CD4-positive, CD25-positive, alpha-beta regulatory T cell (primary cell): ENCODE data around the gene HSD17B7. TPM values are rescaled to one million over a fixed set of nuclear protein-coding genes. Genes with fewer than 3 reads are reported as not detected.
"Not testable (repeated sequence)": the region's sequence is repeated elsewhere in the genome, so short reads cannot be mapped to it uniquely, and the experiment has no call there.

Experiments
- ATAC-seq, 2 donors: fragments of 150-1000 bp; cut with Tn5 transposase; one replicate each; pipeline ENCODE4 v1.10.0; 2021; ENCODE audit warnings: low read depth in 2 of 2, moderate number of reproducible peaks in 2 of 2, moderate library complexity in 1 of 2
- DNase-seq, 3 donors: peaks; one replicate each; pipeline versions ENCODE4 v3.0.0 to v3.0.0-alpha.2; 2012 to 2022; ENCODE audit warnings: mixed read lengths in 1 of 3
- H3K27ac ChIP-seq: one replicate; pipeline ENCODE4 v1.7.0; 2013; ENCODE audit warnings: mild to moderate bottlenecking, low read length; ENCODE audit not compliant: insufficient read depth, poor library complexity, severe bottlenecking
- H3K27me3 ChIP-seq: one replicate; pipeline ENCODE4 v1.7.0; 2013; ENCODE audit warnings: low read length; ENCODE audit not compliant: control insufficient read depth, insufficient read depth
- H3K36me3 ChIP-seq: one replicate; pipeline ENCODE4 v1.7.0; 2013; ENCODE audit warnings: mild to moderate bottlenecking, low read length, moderate library complexity; ENCODE audit not compliant: control insufficient read depth, insufficient read depth
- H3K4me1 ChIP-seq: 2 replicates; pipeline ENCODE4 v1.7.0; 2013; ENCODE audit warnings: mild to moderate bottlenecking, low read length; ENCODE audit not compliant: insufficient read depth, control insufficient read depth, poor library complexity, severe bottlenecking
- H3K4me3 ChIP-seq: one replicate; pipeline ENCODE4 v1.7.0; 2013; ENCODE audit warnings: low read depth, mild to moderate bottlenecking, low read length, moderate library complexity
- H3K9me3 ChIP-seq, 2 experiments: 1 replicate in 1 of 2; 2 replicates in 1 of 2; pipeline ENCODE4 v1.7.0; 2013; ENCODE audit warnings: low read length in 2 of 2, mild to moderate bottlenecking in 1 of 2, moderate library complexity in 1 of 2; ENCODE audit not compliant: control insufficient read depth in 2 of 2
- H3K27ac Mint-ChIP-seq, 3 donors: one replicate each; pipeline ENCODE4 v1.8.0; 2020 to 2022; ENCODE audit warnings: mild to moderate bottlenecking in 3 of 3, mixed read lengths in 3 of 3, moderate library complexity in 2 of 3
- H3K27me3 Mint-ChIP-seq: one replicate; pipeline ENCODE4 v1.8.0; 2022; ENCODE audit warnings: mild to moderate bottlenecking, mixed read lengths
- H3K36me3 Mint-ChIP-seq: one replicate; pipeline ENCODE4 v1.8.0; 2020; ENCODE audit warnings: mixed read lengths
- H3K4me1 Mint-ChIP-seq, 4 donors: one replicate each; pipeline ENCODE4 v1.8.0; 2020 to 2022; ENCODE audit warnings: mixed read lengths in 4 of 4, mild to moderate bottlenecking in 1 of 4
- H3K4me3 Mint-ChIP-seq, 4 donors: one replicate each; pipeline ENCODE4 v1.8.0; 2020 to 2022; ENCODE audit warnings: mild to moderate bottlenecking in 4 of 4, mixed read lengths in 4 of 4, moderate library complexity in 3 of 4
- H3K9me3 Mint-ChIP-seq, 7 donors: one replicate each; pipeline ENCODE4 v1.8.0; 2020 to 2022; ENCODE audit warnings: mixed read lengths in 7 of 7, mild to moderate bottlenecking in 3 of 7, moderate library complexity in 2 of 7
- polyA plus RNA-seq, 4 donors: library from polyadenylated mRNA; unstranded; fragments of 300-500 nt; fragmentation: Illumina TruSeq; gene quantifications; one replicate each; pipeline ENCODE4 v1.2.3, GENCODE V29; 2021
- total RNA-seq: library from RNA; stranded (reverse); gene quantifications from one replicate; pipeline ENCODE4 v1.2.3, GENCODE V29; 2022

HSD17B7 gene
- total RNA-seq, result 19.3 TPM
- polyA plus RNA-seq, result 10 to 100 TPM; 21.2 to 23.6 (median 22.4) TPM

GRCh38 chr1:162790303-162790984, at the start of gene HSD17B7:
Gene HSD17B7 (plus strand): TSS chr1:162790702. CDS start chr1:162790801, 99 bp downstream.
- not testable (repeated sequence) for H3K27me3 Mint-ChIP-seq, H3K36me3 Mint-ChIP-seq, H3K9me3 ChIP-seq, H3K4me1 ChIP-seq, H3K36me3 ChIP-seq, H3K27me3 ChIP-seq, H3K9me3 Mint-ChIP-seq
- Mint-ChIP-seq H3K4me1 (peaks cover 0 to 18% (median 5%) of the 10 kb centered on the region in 4 donors), H3K27ac (peak within 1 kb of the TSS; percentile 91 to 98 (median 92)), H3K4me3 (peak within 1 kb of the TSS; percentile 90 to 98 (median 95))
- peak; percentile 79 to 80 (median 79) for DNase-seq
- peak within 1 kb of the TSS; percentile 83 for H3K4me3 ChIP-seq
- ATAC-seq, result peak; percentile 98
- peak within 1 kb of the TSS; percentile 81 for H3K27ac ChIP-seq

- no peak overlapping the region for H3K27ac Mint-ChIP-seq
- no peaks in the 10 kb centered on the region for H3K4me1 ChIP-seq
- H3K4me3 ChIP-seq, result no peak overlapping the region
- H3K9me3 Mint-ChIP-seq, result peaks cover 0 to 3% (median 0%) of the 10 kb centered on the region in 7 donors
- no peaks in the 10 kb centered on the region for H3K36me3 Mint-ChIP-seq
- H3K27me3 Mint-ChIP-seq, result no peaks in the 10 kb centered on the region
- no peaks in the 10 kb centered on the region for H3K27me3 ChIP-seq
- H3K9me3 ChIP-seq, result no peaks in the 10 kb centered on the region
- H3K4me3 Mint-ChIP-seq, result no peak overlapping the region
- ATAC-seq, result no peak
- no peaks in the 10 kb centered on the region for H3K36me3 ChIP-seq
- H3K27ac ChIP-seq, result no peak overlapping the region
- no peak for DNase-seq
- H3K4me1 Mint-ChIP-seq, result no peaks in the 10 kb centered on the region
Observed at GRCh38 chr1:162740755-162741154, 49.7 kb upstream of the HSD17B7 start.

- no peaks in the 10 kb centered on the region for H3K27me3 Mint-ChIP-seq
Observed at GRCh38 chr1:162741574-162741973, 48.9 kb upstream of the HSD17B7 start.

GRCh38 chr1:162746264-162746942, 44.1 kb upstream of the HSD17B7 start:
- not testable (repeated sequence) for H3K9me3 Mint-ChIP-seq, H3K27ac Mint-ChIP-seq, H3K36me3 Mint-ChIP-seq, H3K27me3 Mint-ChIP-seq, DNase-seq, ATAC-seq, H3K4me3 ChIP-seq, H3K4me1 Mint-ChIP-seq, H3K36me3 ChIP-seq, H3K4me1 ChIP-seq, H3K27me3 ChIP-seq, H3K4me3 Mint-ChIP-seq, H3K9me3 ChIP-seq, H3K27ac ChIP-seq

More at GRCh38 chr1:162741574-162741973, 48.9 kb upstream of the HSD17B7 start:
- H3K4me3 Mint-ChIP-seq, result no peak overlapping the region
- Histone ChIP-seq H3K9me3 (no peaks in the 10 kb centered on the region), H3K4me1 (no peaks in the 10 kb centered on the region), H3K4me3 (no peak overlapping the region), H3K27me3 (no peaks in the 10 kb centered on the region), H3K36me3 (no peaks in the 10 kb centered on the region), H3K27ac (no peak overlapping the region)
- no peaks in the 10 kb centered on the region for H3K4me1 Mint-ChIP-seq
- DNase-seq (no peak), ATAC-seq (no peak)
- no peaks in the 10 kb centered on the region for H3K36me3 Mint-ChIP-seq
- H3K9me3 Mint-ChIP-seq, result peaks cover 0 to 2% (median 0%) of the 10 kb centered on the region in 7 donors
- no peak overlapping the region for H3K27ac Mint-ChIP-seq

GRCh38 chr1:162753001-162753658, 37.4 kb upstream of the HSD17B7 start:
- H3K9me3 ChIP-seq, result no peaks in the 10 kb centered on the region
- no peak overlapping the region for H3K27ac Mint-ChIP-seq

GRCh38 chr1:162753998-162754585, 36.4 kb upstream of the HSD17B7 start:
- Mint-ChIP-seq H3K4me3 (no peak overlapping the region), H3K4me1 (no peaks in the 10 kb centered on the region), H3K27me3 (no peaks in the 10 kb centered on the region), H3K27ac (no peak overlapping the region), H3K9me3 (no peaks in the 10 kb centered on the region), H3K36me3 (no peaks in the 10 kb centered on the region)
- DNase-seq, result no peak
- Histone ChIP-seq H3K27me3 (no peaks in the 10 kb centered on the region), H3K4me1 (no peaks in the 10 kb centered on the region), H3K36me3 (no peaks in the 10 kb centered on the region), H3K9me3 (no peaks in the 10 kb centered on the region), H3K27ac (no peak overlapping the region), H3K4me3 (no peak overlapping the region)
- no peak for ATAC-seq

More at GRCh38 chr1:162753001-162753658, 37.4 kb upstream of the HSD17B7 start:
- Histone ChIP-seq H3K27ac (no peak overlapping the region), H3K4me1 (no peaks in the 10 kb centered on the region), H3K27me3 (no peaks in the 10 kb centered on the region), H3K36me3 (no peaks in the 10 kb centered on the region), H3K4me3 (no peak overlapping the region)
- ATAC-seq (no peak), DNase-seq (no peak)
- Mint-ChIP-seq H3K4me3 (no peak overlapping the region), H3K4me1 (no peaks in the 10 kb centered on the region), H3K27me3 (no peaks in the 10 kb centered on the region), H3K9me3 (peaks cover 0 to 4% (median 0%) of the 10 kb centered on the region in 7 donors), H3K36me3 (no peaks in the 10 kb centered on the region)

GRCh38 chr1:162755306-162755705, 35.2 kb upstream of the HSD17B7 start:
- no peak for ATAC-seq
- no peak overlapping the region for H3K27ac Mint-ChIP-seq
- H3K4me1 Mint-ChIP-seq, result no peaks in the 10 kb centered on the region
- H3K27ac ChIP-seq, result no peak overlapping the region
- no peaks in the 10 kb centered on the region for H3K27me3 ChIP-seq
- no peaks in the 10 kb centered on the region for H3K36me3 Mint-ChIP-seq
- no peaks in the 10 kb centered on the region for H3K9me3 ChIP-seq
- no peaks in the 10 kb centered on the region for H3K27me3 Mint-ChIP-seq
- H3K9me3 Mint-ChIP-seq, result no peaks in the 10 kb centered on the region
- no peak overlapping the region for H3K4me3 ChIP-seq
- H3K4me1 ChIP-seq, result no peaks in the 10 kb centered on the region
- DNase-seq, result no peak
- H3K4me3 Mint-ChIP-seq, result no peak overlapping the region
- no peaks in the 10 kb centered on the region for H3K36me3 ChIP-seq
